ENCODE data around the gene SLC6A12. TPM values are rescaled to one million over a fixed set of nuclear protein-coding genes. Genes with fewer than 3 reads are reported as not detected.
A peak's percentile ranks its signal among the peaks of the same experiment; 100 is the strongest.

SLC6A12 gene
- total RNA-seq, 2 donors from 2014 or later: 0.16 to 2.5 TPM

GRCh38 chr12:203074-203461 lies 10.9 kb downstream of the SLC6A12 start:
- intact Hi-C loops (cut with DNase I): no loop called here
- Histone ChIP-seq H3K36me3 (no peaks in the 10 kb centered on the region), H3K9ac (ENCODE audit: low read depth in 2 of 2, low read length in 2 of 2) (no peak overlapping the region), H3K4me3 (peak overlapping the region; percentile 26), H3K27me3 (peaks cover 12% of the 10 kb centered on the region), H3K4me1 (no peaks in the 10 kb centered on the region), H3K9me3 (no peaks in the 10 kb centered on the region), H3K27ac (no peak overlapping the region)
- TF ChIP-seq CTCF (IDR thresholded peaks at IDR 0.05): no peak
- DNase-seq: no peak

- no peak overlapping the region for H3K27ac ChIP-seq
- H3K9me3 ChIP-seq: no peaks in the 10 kb centered on the region
- no peak overlapping the region for H3K9ac ChIP-seq (ENCODE audit: low read depth in 2 of 2, low read length in 2 of 2)
- H3K36me3 ChIP-seq: no peaks in the 10 kb centered on the region
- DNase-seq: no peak
- no peaks in the 10 kb centered on the region for H3K4me1 ChIP-seq
- H3K27me3 ChIP-seq: peaks cover 12% of the 10 kb centered on the region
- H3K4me3 ChIP-seq: no peak overlapping the region
- TF ChIP-seq CTCF (IDR thresholded peaks at IDR 0.05): no peak
- intact Hi-C loops (cut with DNase I): no loop called here
Measured at GRCh38 chr12:202081-202731, 11.8 kb downstream of the SLC6A12 start.

- no peak for TF ChIP-seq CTCF (IDR thresholded peaks at IDR 0.05)
- Histone ChIP-seq H3K4me3 (no peak overlapping the region), H3K9me3 (no peaks in the 10 kb centered on the region), H3K27ac (no peak overlapping the region), H3K27me3 (peaks cover 12% of the 10 kb centered on the region), H3K36me3 (no peaks in the 10 kb centered on the region), H3K9ac (ENCODE audit: low read depth in 2 of 2, low read length in 2 of 2) (no peak overlapping the region), H3K4me1 (no peaks in the 10 kb centered on the region)
- DNase-seq: no peak
- intact Hi-C loops (cut with DNase I): no loop called here
Measured at GRCh38 chr12:201361-201760, 12.6 kb downstream of the SLC6A12 start.

- no peaks in the 10 kb centered on the region for H3K4me1 ChIP-seq
- H3K27me3 ChIP-seq: peaks cover 6% of the 10 kb centered on the region
- intact Hi-C loops (cut with DNase I): no loop called here
- TF ChIP-seq CTCF (IDR thresholded peaks at IDR 0.05): no peak
- H3K27ac ChIP-seq: no peak overlapping the region
- no peaks in the 10 kb centered on the region for H3K36me3 ChIP-seq
- H3K9me3 ChIP-seq: no peaks in the 10 kb centered on the region
- H3K4me3 ChIP-seq: no peak overlapping the region
- no peak overlapping the region for H3K9ac ChIP-seq (ENCODE audit: low read depth in 2 of 2, low read length in 2 of 2)
- DNase-seq: no peak
Measured at GRCh38 chr12:198705-199104, 15.3 kb downstream of the SLC6A12 start.

- intact Hi-C loops (cut with DNase I): no loop called here
- Histone ChIP-seq H3K27me3 (peaks cover under 1% of the 10 kb centered on the region), H3K9ac (ENCODE audit: low read depth in 2 of 2, low read length in 2 of 2) (no peak overlapping the region), H3K9me3 (no peaks in the 10 kb centered on the region), H3K27ac (no peak overlapping the region), H3K36me3 (no peaks in the 10 kb centered on the region), H3K4me1 (no peaks in the 10 kb centered on the region), H3K4me3 (no peak overlapping the region)
- TF ChIP-seq CTCF (IDR thresholded peaks at IDR 0.05): no peak
- no peak for DNase-seq
Measured at GRCh38 chr12:197911-198695, 15.9 kb downstream of the SLC6A12 start.
